ENCODE measurements around the gene ARFGEF2. TPM values are rescaled to one million over a fixed set of nuclear protein-coding genes. Genes with fewer than 3 reads are reported as not detected.

Gene ARFGEF2
- total and polyA plus RNA-seq, 8 donors, result 22.1 to 34.5 (median 23.1) TPM

- TF ChIP-seq, protein P1, sequence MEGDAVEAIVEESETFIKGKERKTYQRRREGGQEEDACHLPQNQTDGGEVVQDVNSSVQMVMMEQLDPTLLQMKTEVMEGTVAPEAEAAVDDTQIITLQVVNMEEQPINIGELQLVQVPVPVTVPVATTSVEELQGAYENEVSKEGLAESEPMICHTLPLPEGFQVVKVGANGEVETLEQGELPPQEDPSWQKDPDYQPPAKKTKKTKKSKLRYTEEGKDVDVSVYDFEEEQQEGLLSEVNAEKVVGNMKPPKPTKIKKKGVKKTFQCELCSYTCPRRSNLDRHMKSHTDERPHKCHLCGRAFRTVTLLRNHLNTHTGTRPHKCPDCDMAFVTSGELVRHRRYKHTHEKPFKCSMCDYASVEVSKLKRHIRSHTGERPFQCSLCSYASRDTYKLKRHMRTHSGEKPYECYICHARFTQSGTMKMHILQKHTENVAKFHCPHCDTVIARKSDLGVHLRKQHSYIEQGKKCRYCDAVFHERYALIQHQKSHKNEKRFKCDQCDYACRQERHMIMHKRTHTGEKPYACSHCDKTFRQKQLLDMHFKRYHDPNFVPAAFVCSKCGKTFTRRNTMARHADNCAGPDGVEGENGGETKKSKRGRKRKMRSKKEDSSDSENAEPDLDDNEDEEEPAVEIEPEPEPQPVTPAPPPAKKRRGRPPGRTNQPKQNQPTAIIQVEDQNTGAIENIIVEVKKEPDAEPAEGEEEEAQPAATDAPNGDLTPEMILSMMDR (IDR thresholded peaks at IDR 0.05), result no peak
- DNase-seq (no peak), ATAC-seq (no peak)
- Histone ChIP-seq H3K9me3 (no peaks in the 10 kb centered on the region), H3K27ac (no peak overlapping the region), H3K4me1 (peaks cover 0 to 4% of the 10 kb centered on the region in 2 donors), H3K27me3 (no peaks in the 10 kb centered on the region), H3K36me3 (peaks cover 0 to 95% of the 10 kb centered on the region in 2 donors), H3K4me3 (no peak overlapping the region)
- intact Hi-C loops (cut with DNase I), result no loop called here
Observed at GRCh38 chr20:48951041-48951440, 29.5 kb downstream of the ARFGEF2 start.

- H3K36me3 ChIP-seq, result peaks cover 0 to 95% of the 10 kb centered on the region in 2 donors
Observed at GRCh38 chr20:48951646-48952045, 30.1 kb downstream of the ARFGEF2 start.

DNA sequence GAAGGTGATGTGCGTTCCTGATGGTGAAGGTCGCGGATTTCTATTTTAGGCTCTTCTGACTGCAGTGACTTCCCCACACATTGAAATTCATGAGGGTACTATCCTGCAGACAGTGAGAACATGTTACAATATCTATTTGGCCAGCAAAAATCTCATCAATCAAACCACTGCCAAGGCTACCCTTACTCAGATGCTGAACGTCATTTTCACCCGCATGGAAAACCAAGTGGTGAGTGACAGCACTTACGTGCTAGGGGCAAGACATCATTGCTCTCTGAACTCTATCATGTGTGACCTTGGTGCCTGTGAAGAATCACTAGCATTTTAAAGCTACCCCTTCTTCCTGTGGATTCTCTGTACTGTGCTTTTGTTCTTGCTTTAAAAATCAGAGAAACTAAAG lies 31.1 kb downstream of the ARFGEF2 start:
- DNase-seq (no peak), ATAC-seq (no peak)
- Histone ChIP-seq H3K9me3 (no peaks in the 10 kb centered on the region), H3K27ac (no peak overlapping the region), H3K4me1 (peaks cover 0 to 4% of the 10 kb centered on the region in 2 donors), H3K27me3 (no peaks in the 10 kb centered on the region), H3K4me3 (no peak overlapping the region), H3K36me3 (peaks cover 0 to 97% of the 10 kb centered on the region in 2 donors)
- TF ChIP-seq, protein P1 (IDR thresholded peaks at IDR 0.05), result no peak
- intact Hi-C loops (cut with DNase I), result no loop called here

More at GRCh38 chr20:48951646-48952045, 30.1 kb downstream of the ARFGEF2 start:
- ATAC-seq (no peak), DNase-seq (no peak)
- H3K4me3 ChIP-seq, result no peak overlapping the region
- TF ChIP-seq, protein P1 (IDR thresholded peaks at IDR 0.05), result no peak
- intact Hi-C loops (cut with DNase I), result no loop called here
- no peak overlapping the region for H3K27ac ChIP-seq
- H3K27me3 ChIP-seq, result no peaks in the 10 kb centered on the region
- peaks cover 0 to 4% of the 10 kb centered on the region in 2 donors for H3K4me1 ChIP-seq
- no peaks in the 10 kb centered on the region for H3K9me3 ChIP-seq

DNA sequence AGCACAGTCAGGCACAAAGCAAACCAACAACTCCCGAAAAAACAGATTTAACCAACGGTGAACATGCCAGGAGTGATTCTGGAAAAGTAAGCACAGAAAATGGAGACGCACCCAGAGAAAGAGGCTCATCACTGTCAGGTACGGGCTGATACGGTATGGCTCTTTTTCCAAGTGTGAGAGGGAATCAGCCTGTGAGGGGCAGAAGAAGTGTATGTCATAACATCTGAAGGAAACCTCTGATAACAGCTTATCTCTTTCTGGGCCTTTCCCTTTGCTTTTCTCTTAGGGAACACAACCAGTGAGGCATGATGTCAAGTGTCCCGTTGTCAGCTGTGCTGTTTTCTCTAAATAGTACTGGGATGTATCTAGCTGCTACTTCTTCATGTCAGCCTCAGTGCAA lies 32.1 kb downstream of the ARFGEF2 start:
- no peaks in the 10 kb centered on the region for H3K27me3 ChIP-seq
- intact Hi-C loops (cut with DNase I), result no loop called here

GRCh38 chr20:48956052-48956451 lies 34.5 kb downstream of the ARFGEF2 start:
- intact Hi-C loops (cut with DNase I), result no loop called here
- H3K4me3 ChIP-seq, result no peak overlapping the region
- H3K9me3 ChIP-seq, result no peaks in the 10 kb centered on the region
- TF ChIP-seq, protein P1 (IDR thresholded peaks at IDR 0.05), result no peak
- no peaks in the 10 kb centered on the region for H3K4me1 ChIP-seq
- DNase-seq (no peak), ATAC-seq (no peak)
- H3K27ac ChIP-seq, result no peak overlapping the region
- H3K36me3 ChIP-seq, result peaks cover 0 to 89% of the 10 kb centered on the region in 2 donors
- H3K27me3 ChIP-seq, result no peaks in the 10 kb centered on the region

More for the DNA sequence above, 32.1 kb downstream of the ARFGEF2 start:
- no peaks in the 10 kb centered on the region for H3K9me3 ChIP-seq
- no peak for ATAC-seq
- peaks cover 0 to 4% of the 10 kb centered on the region in 2 donors for H3K4me1 ChIP-seq
- no peak overlapping the region for H3K27ac ChIP-seq
- TF ChIP-seq, protein P1 (IDR thresholded peaks at IDR 0.05), result no peak
- no peak overlapping the region for H3K4me3 ChIP-seq
- peaks cover 0 to 98% of the 10 kb centered on the region in 2 donors for H3K36me3 ChIP-seq
- DNase-seq, result no peak
